Kidney tubule cell (primary cell): ENCODE results near the gene WHRN.

Experiments used
- DNase-seq: peaks from one replicate; pipeline ENCODE4 v3.0.0-alpha.2; 2018; ENCODE audit warnings: low spot score

The WHRN gene

DNA sequence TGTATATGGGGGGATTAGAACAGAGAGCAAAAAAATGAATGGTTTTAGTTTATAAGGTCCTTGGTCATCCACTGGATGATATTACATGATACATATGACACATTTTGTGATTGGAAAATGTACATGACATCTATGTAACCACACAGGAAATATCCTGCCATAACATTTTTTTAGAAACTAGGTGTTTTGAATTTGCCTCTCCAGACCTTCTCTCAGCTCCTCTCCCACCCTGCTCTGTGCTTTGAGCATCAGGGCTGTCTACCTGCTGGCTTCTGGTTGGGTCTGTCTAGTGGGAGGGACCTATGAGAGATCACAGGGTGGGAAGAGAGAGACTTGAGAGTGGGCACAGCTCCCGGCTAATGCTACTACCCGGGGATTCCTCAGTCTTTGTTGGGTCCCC lies 141.8 kb downstream of the WHRN start:
- no peak for DNase-seq

DNA sequence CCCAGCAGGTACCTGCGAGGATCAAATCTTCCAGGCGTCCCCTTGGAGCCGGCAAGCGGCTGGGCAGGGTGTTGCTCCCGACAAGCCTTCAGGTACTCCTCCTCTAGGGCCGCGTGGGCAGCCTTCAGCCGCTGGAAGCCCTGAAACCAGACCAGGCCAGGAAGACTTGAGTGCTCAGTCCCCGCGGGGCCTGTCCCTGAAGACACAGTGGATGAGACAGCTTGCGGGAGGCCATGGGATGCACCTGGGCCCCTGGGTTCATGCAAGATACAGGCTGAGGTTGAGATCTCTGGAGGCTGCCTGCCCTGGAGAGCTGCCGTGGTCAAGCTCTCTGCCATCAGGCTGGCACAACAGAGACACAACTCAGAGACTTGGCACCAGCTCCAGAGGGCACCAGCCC lies 142.9 kb downstream of the WHRN start:
- no peak for DNase-seq

DNA sequence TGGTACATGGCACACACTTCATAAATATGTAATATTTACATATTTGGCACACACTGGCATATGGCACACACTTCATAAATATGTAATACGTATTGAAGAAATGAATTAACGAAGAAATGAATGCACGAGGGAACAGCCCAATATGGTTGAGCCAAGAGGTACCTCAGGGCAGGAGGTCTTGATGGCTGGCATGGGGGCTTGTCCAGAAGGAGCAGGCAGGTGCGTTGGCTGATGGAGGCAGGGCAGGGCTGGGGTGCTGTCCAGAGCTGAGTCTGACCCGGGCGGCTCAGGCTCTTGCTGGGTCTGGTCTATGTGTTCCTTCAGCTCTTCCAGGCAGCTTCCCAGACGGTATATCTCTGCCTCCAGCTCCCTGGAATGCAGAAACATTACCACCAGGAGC lies 143.7 kb downstream of the WHRN start:
- no peak for DNase-seq

DNA sequence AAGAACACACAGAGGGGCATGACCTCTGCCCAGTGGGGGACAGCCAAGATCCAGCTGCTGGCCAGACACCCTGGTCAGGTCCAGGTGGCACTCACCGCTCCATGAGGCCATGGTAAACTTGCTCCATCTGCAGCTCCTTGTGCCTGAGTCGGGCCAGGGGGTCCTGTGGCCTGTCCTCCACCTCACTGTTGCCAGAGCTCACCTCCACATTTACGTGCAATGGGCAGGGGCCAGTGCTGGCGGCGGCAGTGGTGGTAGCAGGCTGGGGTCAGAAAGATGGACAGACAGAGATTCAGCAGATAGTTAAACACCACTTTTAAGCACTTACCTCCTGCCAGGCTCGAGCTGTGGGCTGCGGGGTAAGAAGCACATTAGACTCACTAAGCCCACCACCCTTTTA lies 145.5 kb downstream of the WHRN start:
- DNase-seq = no peak

DNA sequence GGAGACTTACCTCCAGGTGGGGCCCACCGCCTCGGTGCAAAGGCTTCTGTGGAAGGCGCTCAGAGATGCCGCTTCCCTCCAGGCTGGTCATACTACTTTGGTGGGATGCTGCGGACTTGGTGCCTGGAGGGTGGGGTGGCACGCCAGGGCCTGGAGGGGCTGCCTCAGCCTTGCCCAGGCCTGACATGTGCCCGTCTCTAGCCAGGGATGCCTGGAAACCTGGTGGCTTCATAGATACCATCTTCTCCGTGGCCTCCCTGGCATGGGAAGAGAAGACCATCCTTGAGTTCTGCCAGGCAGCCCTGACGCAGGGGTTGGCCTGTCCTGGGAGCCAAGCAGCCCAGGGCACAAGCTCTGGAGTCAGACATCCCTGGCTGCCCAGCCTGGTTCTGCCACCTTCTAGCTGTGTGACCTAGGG lies 147.4 kb downstream of the WHRN start:
- no peak for DNase-seq

DNA sequence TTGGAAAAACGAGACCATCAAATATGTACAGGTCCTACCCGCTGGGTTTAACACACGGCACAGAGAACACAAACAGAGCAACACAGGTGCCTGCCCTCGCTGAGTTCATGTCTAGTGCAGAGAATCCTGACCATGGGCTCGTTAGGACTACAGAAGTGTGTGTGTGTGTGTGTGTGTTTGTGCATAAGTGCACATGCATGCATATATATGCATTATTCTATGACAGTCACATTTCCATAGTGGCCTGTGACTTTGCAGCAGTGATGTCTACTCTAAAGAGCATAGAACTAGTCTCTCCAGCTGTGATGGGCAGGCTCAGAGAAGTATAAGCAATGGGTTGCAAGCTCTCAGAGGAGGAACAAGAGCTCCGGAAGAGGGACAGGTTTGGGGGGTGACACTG lies 147.9 kb downstream of the WHRN start:
- DNase-seq = no peak

DNA sequence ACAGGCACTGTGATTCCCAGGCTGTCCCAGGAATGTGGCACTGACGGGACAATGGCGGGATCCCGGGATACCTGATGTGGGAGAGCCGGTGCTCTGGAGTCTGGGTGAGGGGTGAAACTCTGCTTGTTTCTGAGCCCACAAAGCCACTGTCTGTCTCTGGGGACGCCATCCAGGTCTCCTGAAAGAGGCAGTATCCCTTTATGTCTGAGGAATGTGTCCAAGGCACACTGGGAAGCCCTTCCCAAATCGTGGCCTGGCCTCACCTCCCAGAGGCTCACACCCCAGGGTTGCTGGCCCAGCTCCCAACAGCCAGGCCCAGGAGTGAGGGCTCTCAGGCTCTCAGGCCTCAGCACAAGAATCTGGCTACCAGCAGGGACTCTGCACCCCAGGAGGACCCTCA lies 148.5 kb downstream of the WHRN start:
- no peak for DNase-seq

DNA sequence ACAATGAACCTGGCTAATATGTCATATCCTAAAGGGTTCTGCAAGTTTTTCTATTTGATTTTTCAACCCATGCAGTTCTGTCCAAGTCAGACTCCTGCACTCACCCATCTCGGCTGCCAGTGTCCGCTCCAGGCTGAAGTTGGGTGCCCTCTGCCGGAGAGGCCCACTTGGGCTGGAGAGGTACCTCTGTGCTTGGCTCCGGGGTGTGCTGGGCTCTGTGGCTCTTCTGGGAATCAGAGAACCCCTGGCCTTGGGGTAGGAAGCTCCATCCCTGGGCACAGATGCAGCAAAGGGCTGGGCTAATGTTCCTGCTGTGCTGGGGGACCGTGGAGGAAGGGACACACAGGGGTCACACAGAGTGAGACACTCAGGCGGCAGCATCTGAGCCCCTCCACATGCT lies 149.5 kb downstream of the WHRN start:
- no peak for DNase-seq
